ENCODE data around the gene UCK2. TPM values are rescaled to one million over a fixed set of nuclear protein-coding genes. Genes with fewer than 3 reads are reported as not detected.

UCK2 gene
- total RNA-seq, 1 experiment from 2014 or later, result 77.9 TPM

- H3K27me3 ChIP-seq (ENCODE audit: insufficient read depth, low read length), result no peaks in the 10 kb centered on the region
- no peak overlapping the region for H3K23ac ChIP-seq (ENCODE audit: insufficient read length, low read depth, low read length)
- H3K4me1 ChIP-seq (ENCODE audit: insufficient read depth, low read length), result no peaks in the 10 kb centered on the region
- H2BK15ac ChIP-seq (ENCODE audit: low read depth, low read length), result no peak overlapping the region
- no peaks in the 10 kb centered on the region for H3K79me1 ChIP-seq (ENCODE audit: insufficient read depth, low read depth, low read length, poor library complexity, severe bottlenecking)
- no peak overlapping the region for H3K9ac ChIP-seq (ENCODE audit: extremely low read depth, insufficient read length, low read length)
- no peak overlapping the region for H4K8ac ChIP-seq (replicated peaks; ENCODE audit: insufficient read length, low read depth, low read length)
- no CpG with 5 or more reads among the region's 2 CpGs for WGBS (ENCODE audit: extremely low coverage, insufficient read length, low lambda C conversion rate)
- H2AFZ ChIP-seq (ENCODE audit: low read length), result no peak overlapping the region
- no peak overlapping the region for H3K4ac ChIP-seq (ENCODE audit: low read depth, low read length)
- no peak overlapping the region for H2BK12ac ChIP-seq (ENCODE audit: insufficient read length, low read depth, low read length)
- no peak overlapping the region for H3K4me2 ChIP-seq (ENCODE audit: insufficient read depth, insufficient read length, low read length)
- no peaks in the 10 kb centered on the region for H3K9me3 ChIP-seq (ENCODE audit: control insufficient read depth, low read depth, low read length)
- TF ChIP-seq, protein P1, sequence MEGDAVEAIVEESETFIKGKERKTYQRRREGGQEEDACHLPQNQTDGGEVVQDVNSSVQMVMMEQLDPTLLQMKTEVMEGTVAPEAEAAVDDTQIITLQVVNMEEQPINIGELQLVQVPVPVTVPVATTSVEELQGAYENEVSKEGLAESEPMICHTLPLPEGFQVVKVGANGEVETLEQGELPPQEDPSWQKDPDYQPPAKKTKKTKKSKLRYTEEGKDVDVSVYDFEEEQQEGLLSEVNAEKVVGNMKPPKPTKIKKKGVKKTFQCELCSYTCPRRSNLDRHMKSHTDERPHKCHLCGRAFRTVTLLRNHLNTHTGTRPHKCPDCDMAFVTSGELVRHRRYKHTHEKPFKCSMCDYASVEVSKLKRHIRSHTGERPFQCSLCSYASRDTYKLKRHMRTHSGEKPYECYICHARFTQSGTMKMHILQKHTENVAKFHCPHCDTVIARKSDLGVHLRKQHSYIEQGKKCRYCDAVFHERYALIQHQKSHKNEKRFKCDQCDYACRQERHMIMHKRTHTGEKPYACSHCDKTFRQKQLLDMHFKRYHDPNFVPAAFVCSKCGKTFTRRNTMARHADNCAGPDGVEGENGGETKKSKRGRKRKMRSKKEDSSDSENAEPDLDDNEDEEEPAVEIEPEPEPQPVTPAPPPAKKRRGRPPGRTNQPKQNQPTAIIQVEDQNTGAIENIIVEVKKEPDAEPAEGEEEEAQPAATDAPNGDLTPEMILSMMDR (conservative IDR thresholded peaks at IDR 0.05), result no peak
- no peak overlapping the region for H2AK5ac ChIP-seq (ENCODE audit: insufficient read length, low read length)
- no peak overlapping the region for H2BK120ac ChIP-seq (ENCODE audit: low read depth, low read length, poor library complexity, severe bottlenecking)
- Mint-ChIP-seq H3K27ac (no peak overlapping the region), H3K4me1 (peaks cover 2% of the 10 kb centered on the region in 2 experiments; a peak in 3 of 4 replicates), H3K36me3 (ENCODE audit: insufficient read depth in 1 of 3, low read depth in 3 of 3) (peaks cover 0 to under 1% (median 0%) of the 10 kb centered on the region in 3 experiments; a peak in 2 of 7 replicates), H3K27me3 (ENCODE audit: low read depth) (no peaks in the 10 kb centered on the region), H3K9me3 (no peaks in the 10 kb centered on the region), H3K4me3 (no peak overlapping the region; a peak in 1 of 5 replicates)
- H4K5ac ChIP-seq (ENCODE audit: insufficient read length, low read depth, low read length), result no peak overlapping the region
- no peak overlapping the region for H3K56ac ChIP-seq (ENCODE audit: insufficient read length, low read depth, low read length)
- no peaks in the 10 kb centered on the region for H3K79me2 ChIP-seq (ENCODE audit: insufficient read depth, low read length)
- H4K91ac ChIP-seq (ENCODE audit: insufficient read length, low read depth, low read length), result no peak overlapping the region
- no peak overlapping the region for H3K18ac ChIP-seq (ENCODE audit: insufficient read length, low read depth, low read length)
- no peak for DNase-seq
- H2BK5ac ChIP-seq (ENCODE audit: insufficient read length, low read length), result no peak overlapping the region
- H3K23me2 ChIP-seq (ENCODE audit: insufficient read length, low read depth, low read length, poor library complexity, severe bottlenecking), result no peaks in the 10 kb centered on the region
- H3K14ac ChIP-seq (ENCODE audit: insufficient read depth, low read length), result no peak overlapping the region
- no peak overlapping the region for H3T11ph ChIP-seq (ENCODE audit: low read length)
- H4K20me1 ChIP-seq (ENCODE audit: control insufficient read depth, insufficient read depth, insufficient read length), result no peaks in the 10 kb centered on the region
- H3K27ac ChIP-seq (ENCODE audit: insufficient read length, low read depth, low read length), result no peak overlapping the region
- no peak overlapping the region for H2BK20ac ChIP-seq (ENCODE audit: low read depth, low read length, poor library complexity, severe bottlenecking)
Observed at GRCh38 chr1:165915480-165915879, 88.1 kb downstream of the UCK2 start.
